ENCODE results near the gene PLAGL1.

GRCh38 chr6:143949962-143950361, 58.1 kb downstream of the PLAGL1 start:
- TF ChIP-seq, protein P1, sequence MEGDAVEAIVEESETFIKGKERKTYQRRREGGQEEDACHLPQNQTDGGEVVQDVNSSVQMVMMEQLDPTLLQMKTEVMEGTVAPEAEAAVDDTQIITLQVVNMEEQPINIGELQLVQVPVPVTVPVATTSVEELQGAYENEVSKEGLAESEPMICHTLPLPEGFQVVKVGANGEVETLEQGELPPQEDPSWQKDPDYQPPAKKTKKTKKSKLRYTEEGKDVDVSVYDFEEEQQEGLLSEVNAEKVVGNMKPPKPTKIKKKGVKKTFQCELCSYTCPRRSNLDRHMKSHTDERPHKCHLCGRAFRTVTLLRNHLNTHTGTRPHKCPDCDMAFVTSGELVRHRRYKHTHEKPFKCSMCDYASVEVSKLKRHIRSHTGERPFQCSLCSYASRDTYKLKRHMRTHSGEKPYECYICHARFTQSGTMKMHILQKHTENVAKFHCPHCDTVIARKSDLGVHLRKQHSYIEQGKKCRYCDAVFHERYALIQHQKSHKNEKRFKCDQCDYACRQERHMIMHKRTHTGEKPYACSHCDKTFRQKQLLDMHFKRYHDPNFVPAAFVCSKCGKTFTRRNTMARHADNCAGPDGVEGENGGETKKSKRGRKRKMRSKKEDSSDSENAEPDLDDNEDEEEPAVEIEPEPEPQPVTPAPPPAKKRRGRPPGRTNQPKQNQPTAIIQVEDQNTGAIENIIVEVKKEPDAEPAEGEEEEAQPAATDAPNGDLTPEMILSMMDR (conservative IDR thresholded peaks at IDR 0.05 in 1 of 2, IDR thresholded peaks at IDR 0.05 in 1 of 2; ENCODE audit: extremely low read depth in 1 of 2, insufficient read depth in 1 of 2, low read depth in 1 of 2, low read length in 2 of 2): no peak
- no peak for TF ChIP-seq EZH2 (IDR thresholded peaks at IDR 0.05; ENCODE audit: borderline replicate concordance, low read length)

Measured in mammary epithelial cell (primary cell).